Spleen (tissue), 11 donors: ENCODE data around the gene DNAH9. TPM values are rescaled to one million over a fixed set of nuclear protein-coding genes. Genes with fewer than 3 reads are reported as not detected.

ENCODE experiments used
- DNase-seq: peaks from one replicate; pipeline ENCODE4 v3.0.0-alpha.2; 2020
- H3K27ac ChIP-seq, 8 donors: fragments of 200-600 bp; sonication (generic) in 7 of 8; 1 replicate in 4 of 8; 2 replicates in 4 of 8; pipeline versions ENCODE4 v1.5.0 to v1.8.0; 2016 to 2021; ENCODE audit warnings: inconsistent platforms in 4 of 8, mild to moderate bottlenecking in 4 of 8, moderate library complexity in 1 of 8
- H3K27me3 ChIP-seq, 7 donors: fragments of 200-600 bp; sonication (generic) in 6 of 7; replicated peaks in 1 of 7; 1 replicate in 4 of 7; 2 replicates in 3 of 7; pipeline versions ENCODE4 v1.5.0 to v1.8.0; 2016 to 2021; ENCODE audit warnings: inconsistent platforms in 3 of 7, mild to moderate bottlenecking in 1 of 7
- H3K36me3 ChIP-seq, 6 donors: fragments of 200-600 bp; sonication (generic) in 5 of 6; 1 replicate in 4 of 6; 2 replicates in 2 of 6; pipeline versions ENCODE4 v1.5.0 to v1.8.0; 2016 to 2021; ENCODE audit warnings: inconsistent platforms in 2 of 6
- H3K4me1 ChIP-seq, 6 donors: fragments of 200-600 bp; sonication (generic) in 5 of 6; 1 replicate in 3 of 6; 2 replicates in 3 of 6; pipeline versions ENCODE4 v1.5.0 to v1.8.0; 2016 to 2021; ENCODE audit warnings: inconsistent platforms in 3 of 6
- H3K4me3 ChIP-seq, 8 donors: fragments of 200-600 bp; sonication (generic) in 7 of 8; 1 replicate in 4 of 8; 2 replicates in 4 of 8; pipeline versions ENCODE4 v1.5.0 to v1.8.0; 2016 to 2021; ENCODE audit warnings: inconsistent platforms in 4 of 8, mild to moderate bottlenecking in 4 of 8, moderate library complexity in 2 of 8
- H3K9me3 ChIP-seq, 8 donors: fragments of 200-600 bp; sonication (generic) in 7 of 8; 1 replicate in 4 of 8; 2 replicates in 4 of 8; pipeline versions ENCODE4 v1.5.0 to v1.8.0; 2016 to 2021; ENCODE audit warnings: inconsistent platforms in 4 of 8
- POLR2A ChIP-seq, 3 donors: fragments of 450-650 bp; IDR thresholded peaks; one replicate each; pipeline ENCODE4 v1.5.1; 2017; ENCODE audit warnings: antibody characterized with exemption in 3 of 3, mild to moderate bottlenecking in 1 of 3
- POLR2AphosphoS5 ChIP-seq, 3 donors: sonication (generic); formaldehyde crosslinking; IDR thresholded peaks; one replicate each; pipeline ENCODE4 v1.5.1; 2017; ENCODE audit warnings: antibody characterized with exemption in 3 of 3
- WGBS, 5 donors: extraction: QIAGEN DNeasy Blood & Tissue Kit in 3 of 5; methylation state at CpG; one replicate each; pipeline versions ENCODE4 v1.1.5 to v1.1.7; 2013 to 2018; 5-methylcytosine and 5-hydroxymethylcytosine counted together
- intact Hi-C: fragments of 100-400 bp; cut with DNase I; formaldehyde crosslinking; loops from one replicate; pipeline ENCODE4 v1.15.0; 2023; ENCODE audit warnings: low total_unique reads
- polyA plus RNA-seq, 3 donors: library from polyadenylated mRNA; stranded (reverse); fragments of 200-250 nt; gene quantifications; one replicate each; pipeline ENCODE4 v1.2.1, GENCODE V29; 2013
- total RNA-seq, 7 donors: library from RNA; depleted of rRNA in 3 of 7; stranded (reverse); fragments of >200 nt in 3 of 7; fragmentation: NEBNext Ultra II Directional in 4 of 7; extraction: Animal tissue kit (Norgen Biotek cat#: 25700) in 4 of 7; gene quantifications; one replicate each; pipeline versions ENCODE4 v1.1.0 to v1.2.1, GENCODE V29; 2016 to 2021
- TF ChIP-seq, protein P1 (sequence below), 11 experiments: fragments of 200-600 bp in 7 of 11; fragments of 450-650 bp in 4 of 11; sonication (generic) in 4 of 11; IDR thresholded peaks in 8 of 11; conservative IDR thresholded peaks in 3 of 11; 1 replicate in 7 of 11; 2 replicates in 4 of 11; pipeline versions ENCODE4 v1.4.0 to v1.8.0; 2016 to 2021; ENCODE audit warnings: antibody characterized with exemption in 11 of 11, inconsistent platforms in 4 of 11, mild to moderate bottlenecking in 1 of 11
- donor health status: healthy with polysubstance abuse.
- donor health status: DM: no; HTN: no; CAD: no; lungs with moderate emphysema.
- donor health status: DM: no; HTN: no; CAD: no.
- donor health status: Bipolar disorder and iron deficiency.
- donor health status: healthy.
- donor health status: DM: no; HTN: no; CAD: no.
- donor health status: DM: yes; HTN: yes; CAD: no.

The DNAH9 gene
- total and polyA plus RNA-seq, 10 donors, result 0.06 to 0.92 (median 0.22) TPM; not detected in 2

DNA sequence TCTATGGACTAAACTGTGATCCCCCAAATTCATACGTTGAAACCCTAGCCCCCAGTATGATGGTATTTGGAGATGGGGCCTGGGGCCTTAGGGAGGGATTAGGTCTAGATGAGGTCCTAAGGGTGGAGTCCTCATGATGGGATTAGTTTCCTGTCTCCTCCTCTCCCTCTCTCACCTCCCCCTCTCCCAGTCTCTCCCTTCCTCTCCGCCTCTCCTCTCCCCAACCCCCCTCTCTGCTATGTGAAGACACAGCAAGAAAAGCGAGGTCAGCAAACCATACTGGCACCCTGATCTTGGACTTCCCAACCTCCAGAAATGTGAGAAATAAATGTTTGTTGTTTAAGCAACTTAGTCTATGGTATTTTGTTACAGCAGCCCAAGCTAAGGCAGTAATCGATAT, 383.6 kb downstream of the DNAH9 start:
- peaks cover 0 to 97% (median 36%) of the 10 kb centered on the region in 6 donors for H3K36me3 ChIP-seq
- no peak for DNase-seq
- intact Hi-C loops, result loop anchor here (5.0 kb wide), 1 partner anchor 1105 kb away; no protein-coding TSS in a partner anchor
- H3K27ac ChIP-seq, result no peak overlapping the region
- TF ChIP-seq POLR2A (IDR thresholded peaks at IDR 0.05), result no peak
- TF ChIP-seq, protein P1, sequence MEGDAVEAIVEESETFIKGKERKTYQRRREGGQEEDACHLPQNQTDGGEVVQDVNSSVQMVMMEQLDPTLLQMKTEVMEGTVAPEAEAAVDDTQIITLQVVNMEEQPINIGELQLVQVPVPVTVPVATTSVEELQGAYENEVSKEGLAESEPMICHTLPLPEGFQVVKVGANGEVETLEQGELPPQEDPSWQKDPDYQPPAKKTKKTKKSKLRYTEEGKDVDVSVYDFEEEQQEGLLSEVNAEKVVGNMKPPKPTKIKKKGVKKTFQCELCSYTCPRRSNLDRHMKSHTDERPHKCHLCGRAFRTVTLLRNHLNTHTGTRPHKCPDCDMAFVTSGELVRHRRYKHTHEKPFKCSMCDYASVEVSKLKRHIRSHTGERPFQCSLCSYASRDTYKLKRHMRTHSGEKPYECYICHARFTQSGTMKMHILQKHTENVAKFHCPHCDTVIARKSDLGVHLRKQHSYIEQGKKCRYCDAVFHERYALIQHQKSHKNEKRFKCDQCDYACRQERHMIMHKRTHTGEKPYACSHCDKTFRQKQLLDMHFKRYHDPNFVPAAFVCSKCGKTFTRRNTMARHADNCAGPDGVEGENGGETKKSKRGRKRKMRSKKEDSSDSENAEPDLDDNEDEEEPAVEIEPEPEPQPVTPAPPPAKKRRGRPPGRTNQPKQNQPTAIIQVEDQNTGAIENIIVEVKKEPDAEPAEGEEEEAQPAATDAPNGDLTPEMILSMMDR (IDR thresholded peaks at IDR 0.05 in 8 of 11, conservative IDR thresholded peaks at IDR 0.05 in 3 of 11), result no peak
- no peak for TF ChIP-seq POLR2AphosphoS5 (IDR thresholded peaks at IDR 0.05)
- WGBS, 5 donors, result 90 to 98% (median 96%) methylated on average over 4 of the region's 4 CpGs
- no peaks in the 10 kb centered on the region for H3K9me3 ChIP-seq
- no peak overlapping the region for H3K4me3 ChIP-seq
- H3K4me1 ChIP-seq, result no peaks in the 10 kb centered on the region
- no peaks in the 10 kb centered on the region for H3K27me3 ChIP-seq

DNA sequence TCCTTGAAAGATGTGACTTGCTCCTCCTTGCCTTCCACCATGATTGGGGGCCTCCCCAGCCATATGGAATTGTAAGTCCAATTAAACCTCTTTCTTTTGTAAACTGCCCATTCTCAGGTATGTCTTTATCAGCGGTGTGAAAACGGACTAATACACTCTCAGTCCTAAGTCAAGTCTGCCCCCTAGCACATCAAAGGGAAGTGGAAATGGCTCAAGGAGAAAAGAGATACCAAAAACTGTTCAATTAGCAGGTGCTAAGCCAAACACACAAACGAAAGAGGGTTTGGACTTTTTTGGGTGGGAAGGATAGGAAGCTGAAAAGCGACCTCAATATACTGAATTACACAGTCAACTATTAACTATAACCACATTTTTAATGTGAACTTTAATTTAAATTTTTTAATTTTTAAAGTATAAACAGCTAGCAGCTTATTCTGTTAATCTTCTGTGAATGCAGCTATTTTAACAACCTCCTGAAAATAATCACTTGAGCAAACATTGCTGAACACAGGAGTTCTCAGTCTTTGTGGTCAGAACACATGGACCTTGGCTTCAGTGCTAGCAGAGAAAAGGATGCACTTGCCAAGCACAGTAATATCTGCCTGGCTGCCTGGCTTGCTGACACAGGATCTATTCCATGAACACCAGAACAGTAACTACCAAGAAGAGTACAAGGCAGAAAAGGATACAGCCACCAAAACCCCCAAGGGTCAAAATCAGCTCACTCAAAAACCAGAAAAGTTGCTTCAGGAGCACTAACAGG, 388.1 kb downstream of the DNAH9 start:
- intact Hi-C loops, result no loop called here
- no peak overlapping the region for H3K27ac ChIP-seq
- no peak for DNase-seq
- H3K4me3 ChIP-seq, result no peak overlapping the region
- H3K27me3 ChIP-seq, result no peaks in the 10 kb centered on the region
- peaks cover 0 to 96% (median 43%) of the 10 kb centered on the region in 6 donors for H3K36me3 ChIP-seq
- no peaks in the 10 kb centered on the region for H3K9me3 ChIP-seq
- TF ChIP-seq POLR2A (IDR thresholded peaks at IDR 0.05), result no peak
- no peak for TF ChIP-seq POLR2AphosphoS5 (IDR thresholded peaks at IDR 0.05)
- TF ChIP-seq, protein P1 (IDR thresholded peaks at IDR 0.05 in 8 of 11, conservative IDR thresholded peaks at IDR 0.05 in 3 of 11), result no peak
- 91 to 95% (median 94%) methylated on average over 4 of the region's 4 CpGs for WGBS, 5 donors
- H3K4me1 ChIP-seq, result no peaks in the 10 kb centered on the region

DNA sequence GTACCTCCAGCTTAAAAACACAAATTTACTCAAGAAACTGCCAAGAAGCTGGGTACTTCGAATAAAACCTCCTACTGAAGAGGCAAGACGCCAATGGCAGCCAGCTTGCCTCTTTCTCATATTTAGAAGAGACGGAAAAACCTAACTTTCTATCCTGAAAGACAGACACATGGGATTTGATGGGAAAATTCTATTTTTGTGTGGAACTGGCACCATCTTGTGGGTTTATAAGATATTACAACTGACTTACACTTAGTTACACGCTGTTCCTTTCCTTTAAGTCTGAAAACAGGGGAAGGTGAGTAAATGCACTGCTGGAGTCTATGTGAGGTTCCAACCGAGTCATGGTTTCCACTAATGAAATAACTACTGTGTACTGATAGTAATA, 388.7 kb downstream of the DNAH9 start:
- H3K4me3 ChIP-seq, result no peak overlapping the region
- intact Hi-C loops, result no loop called here
- DNase-seq, result no peak
- no peaks in the 10 kb centered on the region for H3K9me3 ChIP-seq
- 55 to 91% (median 72%) methylated on average over 5 of the region's 5 CpGs for WGBS, 5 donors
- no peaks in the 10 kb centered on the region for H3K27me3 ChIP-seq
- H3K36me3 ChIP-seq, result peaks cover 0 to 98% (median 46%) of the 10 kb centered on the region in 6 donors
- no peak overlapping the region for H3K27ac ChIP-seq
- no peaks in the 10 kb centered on the region for H3K4me1 ChIP-seq
- TF ChIP-seq POLR2A (IDR thresholded peaks at IDR 0.05) (no peak), POLR2AphosphoS5 (IDR thresholded peaks at IDR 0.05) (no peak)
- TF ChIP-seq, protein P1 (IDR thresholded peaks at IDR 0.05 in 8 of 11, conservative IDR thresholded peaks at IDR 0.05 in 3 of 11), result peak in 7 of 11 experiments; percentile 28 to 52 (median 40)

DNA sequence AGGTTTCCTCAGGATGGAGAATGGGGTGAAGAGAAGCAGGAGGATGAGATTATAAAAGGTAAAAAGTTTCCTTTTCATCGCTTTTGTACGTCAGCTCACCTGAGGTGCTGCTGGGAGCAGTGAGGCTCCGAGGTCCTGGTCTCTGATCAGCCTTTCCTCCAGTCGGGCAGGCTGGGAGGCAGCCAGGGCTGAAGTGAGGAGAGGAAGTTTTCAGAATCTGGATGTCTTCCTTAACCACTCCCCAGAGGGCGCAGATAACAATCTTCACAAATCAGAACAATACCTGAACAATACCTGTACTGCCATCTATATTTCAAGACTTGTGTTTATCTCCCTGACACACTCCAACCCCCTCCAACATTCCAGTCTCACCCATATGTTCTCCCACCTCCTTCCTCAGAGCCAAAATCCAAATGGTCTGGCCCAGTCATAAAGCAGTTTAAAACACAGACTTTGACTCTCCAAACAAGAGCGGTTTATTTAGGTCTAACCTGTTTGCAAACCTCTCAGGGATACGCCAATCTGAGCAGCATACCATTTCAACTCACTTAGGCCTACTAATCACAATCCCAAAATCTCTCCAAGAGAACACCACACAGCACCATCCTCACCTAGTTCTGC, 392.2 kb downstream of the DNAH9 start:
- Histone ChIP-seq H3K4me1 (peaks cover 0 to 12% (median 0%) of the 10 kb centered on the region in 6 donors), H3K4me3 (no peak overlapping the region), H3K27ac (no peak overlapping the region), H3K36me3 (peaks cover 0 to 72% (median 33%) of the 10 kb centered on the region in 6 donors), H3K9me3 (no peaks in the 10 kb centered on the region), H3K27me3 (no peaks in the 10 kb centered on the region)
- DNase-seq, result no peak
- 78 to 89% (median 86%) methylated on average over 7 of the region's 7 CpGs for WGBS, 5 donors
- TF ChIP-seq POLR2A (IDR thresholded peaks at IDR 0.05) (no peak), POLR2AphosphoS5 (IDR thresholded peaks at IDR 0.05) (no peak)
- TF ChIP-seq, protein P1 (IDR thresholded peaks at IDR 0.05 in 8 of 11, conservative IDR thresholded peaks at IDR 0.05 in 3 of 11), result no peak
- intact Hi-C loops, result no loop called here
